Keratinocyte (primary cell): ENCODE measurements around the gene KLHL6. TPM values are rescaled to one million over a fixed set of nuclear protein-coding genes. Genes with fewer than 3 reads are reported as not detected.

Experiments
- DNase-seq: peaks from one replicate; pipeline ENCODE4 v3.0.0-alpha.2; 2011; ENCODE audit warnings: low read depth, missing footprints, low spot score
- FAIRE-seq: peaks from 2 replicates; lab custom pipeline; 2011; peaks lifted over from hg19 to GRCh38; lab: Jason Lieb, UNC
- H2AFZ ChIP-seq: 2 replicates; pipeline ENCODE4 v1.6.0; 2012; ENCODE audit warnings: low read length, control low read depth, inconsistent platforms; ENCODE audit not compliant: control insufficient read depth
- H3K27ac ChIP-seq: 2 replicates; pipeline ENCODE4 v1.5.1; 2011; ENCODE audit warnings: low read length; ENCODE audit not compliant: control insufficient read depth, insufficient read depth
- H3K27me3 ChIP-seq: 3 replicates; pipeline ENCODE4 v1.6.0; 2011; ENCODE audit warnings: low read length; ENCODE audit not compliant: control insufficient read depth, insufficient read depth; ENCODE audit errors: extremely low read depth
- H3K36me3 ChIP-seq, 2 experiments: 2 replicates in 1 of 2; 3 replicates in 1 of 2; pipeline ENCODE4 v1.5.1; 2011; ENCODE audit warnings: low read length in 2 of 2, mild to moderate bottlenecking in 1 of 2; ENCODE audit not compliant: control insufficient read depth in 2 of 2, insufficient read depth in 2 of 2; ENCODE audit errors: extremely low read depth in 1 of 2
- H3K4me1 ChIP-seq: 3 replicates; pipeline ENCODE4 v1.5.1; 2011; ENCODE audit warnings: low read length; ENCODE audit not compliant: control insufficient read depth, insufficient read depth; ENCODE audit errors: extremely low read depth
- H3K4me2 ChIP-seq: 3 replicates; pipeline ENCODE4 v1.6.0; 2011; ENCODE audit warnings: low read depth, low read length; ENCODE audit not compliant: control insufficient read depth, insufficient read depth; ENCODE audit errors: extremely low read depth
- H3K4me3 ChIP-seq, 3 experiments: fragments of 200-600 bp in 1 of 3; sonication (generic) in 1 of 3; 2 replicates in 2 of 3; 3 replicates in 1 of 3; pipeline ENCODE4 v1.5.1; 2011 to 2016; ENCODE audit warnings: low read length in 3 of 3, mild to moderate bottlenecking in 3 of 3, control low read depth in 2 of 3, inconsistent platforms in 1 of 3, low read depth in 1 of 3, mixed read lengths in 1 of 3, mixed run types in 1 of 3, moderate library complexity in 1 of 3; ENCODE audit not compliant: control insufficient read depth in 2 of 3, insufficient read depth in 2 of 3; ENCODE audit errors: extremely low read depth in 1 of 3
- H3K79me2 ChIP-seq: 2 replicates; pipeline ENCODE4 v1.6.0; 2012; ENCODE audit warnings: low read length; ENCODE audit not compliant: control insufficient read depth, insufficient read depth
- H3K9ac ChIP-seq: 3 replicates; pipeline ENCODE4 v1.6.0; 2011; ENCODE audit warnings: low read length; ENCODE audit not compliant: control insufficient read depth, insufficient read depth; ENCODE audit errors: extremely low read depth
- H3K9me1 ChIP-seq: 3 replicates; pipeline ENCODE4 v1.6.0; 2011; ENCODE audit warnings: low read length; ENCODE audit not compliant: control insufficient read depth, insufficient read depth; ENCODE audit errors: extremely low read depth
- H3K9me3 ChIP-seq: 2 replicates; pipeline ENCODE4 v1.5.1; 2012; ENCODE audit warnings: low read depth, low read length; ENCODE audit not compliant: control insufficient read depth
- H4K20me1 ChIP-seq: 3 replicates; pipeline ENCODE4 v1.6.0; 2011; ENCODE audit warnings: low read length; ENCODE audit not compliant: control insufficient read depth, insufficient read depth; ENCODE audit errors: extremely low read depth
- EZH2 ChIP-seq: IDR thresholded peaks from one replicate; pipeline ENCODE4 v1.6.1; 2012; ENCODE audit warnings: inconsistent platforms, mild to moderate bottlenecking, low read length, moderate library complexity
- dilution Hi-C: fragments of 300-500 bp; cut with MboI; formaldehyde crosslinking; loops from one replicate; pipeline ENCODE4 v1.7.0; 2020; ENCODE audit warnings: low sequenced_read_pairs; ENCODE audit not compliant: extremely low pct_ligation_motif_present
- polyA plus RNA-seq, 5 experiments: library from polyadenylated mRNA; depleted of rRNA in 3 of 5; stranded (reverse) in 3 of 5; stranded (forward) in 1 of 5; unstranded in 1 of 5; fragments of >200 nt; gene quantifications; 1 replicate in 1 of 5; 2 replicates in 3 of 5; 3 replicates in 1 of 5; pipeline versions ENCODE4 v1.2.1 to v1.2.3, GENCODE V29; 2011 to 2012; ENCODE audit warnings: missing spikeins in 2 of 5, low read depth in 1 of 5, low replicate concordance in 1 of 5
- TF ChIP-seq, protein P1 (sequence below), 3 experiments: IDR thresholded peaks in 1 of 3; conservative IDR thresholded peaks in 1 of 3; optimal IDR thresholded peaks in 1 of 3; 2 replicates in 2 of 3; 3 replicates in 1 of 3; pipeline versions ENCODE3 to v1.5.1; 2011; ENCODE audit warnings: low read length in 3 of 3, mild to moderate bottlenecking in 3 of 3, moderate library complexity in 2 of 3, control low read depth in 1 of 3, inconsistent platforms in 1 of 3; ENCODE audit not compliant: insufficient read depth in 2 of 3; ENCODE audit errors: extremely low read depth in 1 of 3

Gene KLHL6
- polyA plus RNA-seq, 1 donor (not counting 4 experiments of a cell fraction or from before 2014, with no cell fraction given) = 0.10 TPM

DNA sequence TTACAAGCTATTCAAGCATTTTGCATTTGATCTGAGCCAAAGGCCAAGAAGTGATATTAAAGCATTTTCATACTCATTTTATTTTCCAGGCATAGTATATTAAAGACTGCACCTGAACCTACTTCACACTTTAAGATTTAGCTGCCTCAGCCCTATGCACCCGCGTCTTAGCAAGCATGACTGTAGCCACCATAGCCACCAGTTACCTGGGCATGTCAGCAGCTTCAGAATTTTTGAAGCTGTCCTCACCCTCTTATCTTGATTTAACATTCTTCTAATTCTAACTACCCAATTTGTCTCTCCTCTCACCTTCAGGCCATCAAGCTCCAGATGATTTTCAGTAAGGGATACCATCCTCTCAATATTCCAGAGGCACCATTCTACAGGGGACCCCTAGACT, 39.1 kb upstream of the KLHL6 start:
- no peaks in the 10 kb centered on the region for H4K20me1 ChIP-seq
- DNase-seq = no peak
- no peaks in the 10 kb centered on the region for H3K27me3 ChIP-seq
- H2AFZ ChIP-seq = no peak overlapping the region
- H3K4me1 ChIP-seq = no peaks in the 10 kb centered on the region
- H3K36me3 ChIP-seq = no peaks in the 10 kb centered on the region
- H3K9me1 ChIP-seq = no peaks in the 10 kb centered on the region
- no peak overlapping the region for H3K27ac ChIP-seq
- no peak for FAIRE-seq
- TF ChIP-seq, protein P1, sequence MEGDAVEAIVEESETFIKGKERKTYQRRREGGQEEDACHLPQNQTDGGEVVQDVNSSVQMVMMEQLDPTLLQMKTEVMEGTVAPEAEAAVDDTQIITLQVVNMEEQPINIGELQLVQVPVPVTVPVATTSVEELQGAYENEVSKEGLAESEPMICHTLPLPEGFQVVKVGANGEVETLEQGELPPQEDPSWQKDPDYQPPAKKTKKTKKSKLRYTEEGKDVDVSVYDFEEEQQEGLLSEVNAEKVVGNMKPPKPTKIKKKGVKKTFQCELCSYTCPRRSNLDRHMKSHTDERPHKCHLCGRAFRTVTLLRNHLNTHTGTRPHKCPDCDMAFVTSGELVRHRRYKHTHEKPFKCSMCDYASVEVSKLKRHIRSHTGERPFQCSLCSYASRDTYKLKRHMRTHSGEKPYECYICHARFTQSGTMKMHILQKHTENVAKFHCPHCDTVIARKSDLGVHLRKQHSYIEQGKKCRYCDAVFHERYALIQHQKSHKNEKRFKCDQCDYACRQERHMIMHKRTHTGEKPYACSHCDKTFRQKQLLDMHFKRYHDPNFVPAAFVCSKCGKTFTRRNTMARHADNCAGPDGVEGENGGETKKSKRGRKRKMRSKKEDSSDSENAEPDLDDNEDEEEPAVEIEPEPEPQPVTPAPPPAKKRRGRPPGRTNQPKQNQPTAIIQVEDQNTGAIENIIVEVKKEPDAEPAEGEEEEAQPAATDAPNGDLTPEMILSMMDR (optimal IDR thresholded peaks at IDR 0.05 in 1 of 3, IDR thresholded peaks at IDR 0.05 in 1 of 3, conservative IDR thresholded peaks at IDR 0.05 in 1 of 3; ENCODE audit: extremely low read depth in 1 of 3, insufficient read depth in 2 of 3, low read length in 3 of 3) = no peak
- TF ChIP-seq EZH2 = no peak
- H3K9me3 ChIP-seq = no peaks in the 10 kb centered on the region
- no peak overlapping the region for H3K9ac ChIP-seq
- no peak overlapping the region for H3K4me2 ChIP-seq
- no peaks in the 10 kb centered on the region for H3K79me2 ChIP-seq
- H3K4me3 ChIP-seq = no peak overlapping the region
- dilution Hi-C loops = no loop called here

DNA sequence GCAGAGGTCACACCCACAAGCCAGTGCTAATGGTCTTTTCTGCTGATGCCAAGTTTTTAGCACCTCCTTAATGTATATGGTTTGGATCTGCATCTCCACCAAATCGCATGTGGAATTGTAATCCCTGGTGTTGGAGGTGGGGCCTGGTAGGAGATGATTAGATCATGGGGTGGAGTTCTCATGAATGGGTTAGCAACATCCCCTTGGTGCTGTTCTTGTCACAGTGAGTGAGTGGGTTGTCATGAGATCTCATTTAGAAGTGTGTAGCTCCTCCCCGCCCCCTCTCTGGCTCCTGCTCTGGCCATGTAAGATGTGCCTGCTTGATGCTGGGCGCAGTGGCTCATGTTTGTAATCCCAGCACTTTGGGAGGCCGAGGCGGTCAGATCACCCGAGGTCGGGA, 37.3 kb upstream of the KLHL6 start:
- no peak overlapping the region for H3K4me3 ChIP-seq

More for the DNA sequence above, 37.3 kb upstream of the KLHL6 start:
- no peaks in the 10 kb centered on the region for H3K9me3 ChIP-seq
- no peaks in the 10 kb centered on the region for H3K36me3 ChIP-seq
- no peak overlapping the region for H2AFZ ChIP-seq
- no peaks in the 10 kb centered on the region for H3K4me1 ChIP-seq
- H3K9ac ChIP-seq = no peak overlapping the region
- dilution Hi-C loops = no loop called here
- no peaks in the 10 kb centered on the region for H3K79me2 ChIP-seq
- FAIRE-seq (no peak), DNase-seq (no peak)
- H4K20me1 ChIP-seq = no peaks in the 10 kb centered on the region
- no peaks in the 10 kb centered on the region for H3K27me3 ChIP-seq
- H3K9me1 ChIP-seq = no peaks in the 10 kb centered on the region
- H3K27ac ChIP-seq = no peak overlapping the region
- no peak overlapping the region for H3K4me2 ChIP-seq
- TF ChIP-seq, protein P1 (optimal IDR thresholded peaks at IDR 0.05 in 1 of 3, IDR thresholded peaks at IDR 0.05 in 1 of 3, conservative IDR thresholded peaks at IDR 0.05 in 1 of 3; ENCODE audit: extremely low read depth in 1 of 3, insufficient read depth in 2 of 3, low read length in 3 of 3) = no peak
- TF ChIP-seq EZH2 = no peak
